Duodenal mucosa (tissue), 2 donors: Measurements from ENCODE around the gene CCDC148.
"Not testable (repeated sequence)": the region's sequence is repeated elsewhere in the genome, so short reads cannot be mapped to it uniquely, and the experiment has no call there.

Experiments used
- H3K27ac ChIP-seq: one replicate; pipeline ENCODE4 v1.7.0; 2013; ENCODE audit warnings: low read depth, low read length
- H3K27me3 ChIP-seq, 2 donors: one replicate each; pipeline ENCODE4 v1.7.0; 2013; ENCODE audit warnings: low read length in 2 of 2, control low read depth in 1 of 2; ENCODE audit not compliant: insufficient read depth in 2 of 2, control insufficient read depth in 1 of 2
- H3K36me3 ChIP-seq, 2 donors: one replicate each; pipeline ENCODE4 v1.7.0; 2013; ENCODE audit warnings: low read length in 2 of 2, control low read depth in 1 of 2; ENCODE audit not compliant: insufficient read depth in 2 of 2, control insufficient read depth in 1 of 2
- H3K4me1 ChIP-seq, 2 donors: one replicate each; pipeline ENCODE4 v1.7.0; 2013; ENCODE audit warnings: low read length in 2 of 2, control low read depth in 1 of 2; ENCODE audit not compliant: insufficient read depth in 2 of 2, control insufficient read depth in 1 of 2
- H3K4me3 ChIP-seq, 2 donors: one replicate each; pipeline ENCODE4 v1.7.0; 2013; ENCODE audit warnings: low read length in 2 of 2, low read depth in 1 of 2
- H3K9ac ChIP-seq, 2 donors: one replicate each; pipeline ENCODE4 v1.7.0; 2013; ENCODE audit warnings: low read length in 2 of 2, low read depth in 1 of 2
- H3K9me3 ChIP-seq, 2 donors: one replicate each; pipeline ENCODE4 v1.7.0; 2013; ENCODE audit warnings: low read length in 2 of 2, control low read depth in 1 of 2; ENCODE audit not compliant: control insufficient read depth in 1 of 2

CCDC148 gene

DNA sequence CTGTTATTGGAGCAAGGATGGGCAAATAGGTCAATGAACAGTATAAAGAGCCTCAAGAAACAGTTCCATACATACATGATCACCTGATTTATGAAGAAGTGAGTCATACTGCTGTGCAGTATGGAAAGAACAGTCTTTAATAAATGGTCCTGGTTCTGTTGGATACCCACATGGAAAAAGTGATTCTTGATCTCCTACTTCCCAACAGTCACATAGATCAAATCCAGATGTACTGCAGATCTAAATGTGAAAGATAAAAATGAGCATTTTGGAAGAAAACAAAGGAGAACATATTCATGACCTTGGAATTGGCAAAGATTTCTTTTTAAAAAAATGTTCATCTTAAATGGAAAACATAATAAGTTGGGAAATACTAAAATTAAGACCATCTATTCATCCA, 75.8 kb downstream of the CCDC148 start:
- Histone ChIP-seq H3K27me3 (no peaks in the 10 kb centered on the region), H3K9ac (no peak overlapping the region), H3K9me3 (no peaks in the 10 kb centered on the region), H3K4me3 (no peak overlapping the region), H3K36me3 (no peaks in the 10 kb centered on the region), H3K4me1 (no peaks in the 10 kb centered on the region), H3K27ac (no peak overlapping the region)

DNA sequence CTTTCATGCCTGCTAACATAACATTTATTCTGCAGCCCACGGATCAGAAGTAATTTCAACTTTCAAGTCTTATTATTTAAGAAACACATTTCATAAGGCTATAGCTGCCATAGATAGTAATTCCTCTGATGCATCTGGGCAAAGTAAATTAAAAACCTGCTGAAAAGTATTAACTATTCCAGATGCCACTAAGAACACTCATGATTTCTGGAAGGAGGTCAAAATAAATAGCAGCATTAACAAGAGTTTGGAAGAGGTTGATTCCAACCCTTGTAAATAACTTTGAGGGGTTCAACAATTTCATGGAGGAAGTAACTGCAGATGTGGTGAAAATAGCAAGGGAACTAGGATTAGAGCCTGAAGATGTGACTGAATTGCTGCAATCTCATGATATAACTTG, 77.6 kb downstream of the CCDC148 start:
- H3K4me1 ChIP-seq: no peaks in the 10 kb centered on the region
- no peak overlapping the region for H3K9ac ChIP-seq
- H3K27me3 ChIP-seq: no peaks in the 10 kb centered on the region
- no peak overlapping the region for H3K4me3 ChIP-seq
- no peaks in the 10 kb centered on the region for H3K36me3 ChIP-seq
- H3K27ac ChIP-seq: no peak overlapping the region
- H3K9me3 ChIP-seq: no peaks in the 10 kb centered on the region

DNA sequence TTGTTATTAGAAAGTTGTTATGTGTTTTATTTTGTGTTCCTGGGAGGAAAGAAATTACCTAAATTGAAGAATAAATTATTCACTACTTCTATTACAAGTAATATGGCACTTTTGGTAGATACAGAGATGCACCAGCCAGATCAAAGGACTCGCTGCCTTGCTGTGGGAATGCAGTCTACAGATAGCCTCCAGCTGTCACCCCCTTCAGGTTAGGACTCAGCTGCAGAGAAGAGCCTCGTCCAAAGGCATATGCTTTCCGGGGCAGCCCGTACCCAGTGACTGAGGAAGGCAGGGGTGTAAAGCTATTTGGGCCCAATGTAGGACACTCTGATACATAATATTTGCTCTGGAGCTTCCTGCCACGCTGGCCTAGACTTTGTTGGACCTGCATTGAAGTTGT, 90.2 kb downstream of the CCDC148 start:
- H3K27ac ChIP-seq: no peak overlapping the region
- no peaks in the 10 kb centered on the region for H3K27me3 ChIP-seq
- H3K36me3 ChIP-seq: no peaks in the 10 kb centered on the region
- no peaks in the 10 kb centered on the region for H3K4me1 ChIP-seq
- no peak overlapping the region for H3K9ac ChIP-seq
- H3K4me3 ChIP-seq: no peak overlapping the region
- no peaks in the 10 kb centered on the region for H3K9me3 ChIP-seq

DNA sequence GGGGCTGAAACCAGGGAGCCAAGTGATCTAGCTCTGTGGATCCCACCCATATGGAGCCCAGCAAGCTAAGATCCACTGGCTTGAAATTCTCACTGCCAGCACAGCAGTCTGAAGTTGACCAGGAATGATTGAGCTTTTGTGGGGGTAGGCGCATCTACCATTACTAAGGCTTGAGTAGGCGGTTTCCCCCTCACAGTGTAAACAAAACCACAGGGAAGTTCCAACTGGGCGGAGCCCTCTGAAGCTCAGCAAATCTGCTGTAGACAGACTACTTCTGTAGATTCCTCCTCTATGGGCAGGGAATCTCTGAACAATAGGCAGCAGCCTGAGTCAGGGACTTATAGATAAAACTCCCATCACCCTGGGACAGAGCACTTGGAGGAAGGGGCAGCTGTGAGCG, 96.7 kb downstream of the CCDC148 start:
- Histone ChIP-seq H3K4me3 (no peak overlapping the region), H3K9me3 (no peaks in the 10 kb centered on the region), H3K36me3 (no peaks in the 10 kb centered on the region), H3K27ac (no peak overlapping the region), H3K27me3 (no peaks in the 10 kb centered on the region), H3K4me1 (no peaks in the 10 kb centered on the region), H3K9ac (no peak overlapping the region)

DNA sequence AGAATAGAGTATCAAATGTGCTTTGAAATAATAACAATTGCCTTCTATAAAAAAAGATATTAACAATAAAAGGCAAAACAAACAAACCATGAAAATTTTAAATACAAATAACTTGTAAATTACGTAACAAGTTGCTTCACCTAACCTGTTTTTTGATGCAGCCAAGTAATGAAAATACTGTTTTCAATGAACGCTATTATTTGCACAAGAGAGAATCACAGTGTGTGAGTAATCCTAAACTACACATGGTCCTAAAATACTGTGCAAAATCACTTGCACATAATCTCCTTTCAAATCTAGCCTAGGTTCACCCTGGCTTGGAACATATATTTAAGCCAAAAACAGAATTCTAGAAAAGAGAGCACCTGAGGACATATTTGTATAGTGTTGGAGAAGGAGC, 98.9 kb downstream of the CCDC148 start:
- Histone ChIP-seq H3K4me1 (no peaks in the 10 kb centered on the region), H3K4me3 (no peak overlapping the region), H3K36me3 (no peaks in the 10 kb centered on the region), H3K9me3 (no peaks in the 10 kb centered on the region), H3K27me3 (no peaks in the 10 kb centered on the region), H3K27ac (no peak overlapping the region), H3K9ac (no peak overlapping the region)

DNA sequence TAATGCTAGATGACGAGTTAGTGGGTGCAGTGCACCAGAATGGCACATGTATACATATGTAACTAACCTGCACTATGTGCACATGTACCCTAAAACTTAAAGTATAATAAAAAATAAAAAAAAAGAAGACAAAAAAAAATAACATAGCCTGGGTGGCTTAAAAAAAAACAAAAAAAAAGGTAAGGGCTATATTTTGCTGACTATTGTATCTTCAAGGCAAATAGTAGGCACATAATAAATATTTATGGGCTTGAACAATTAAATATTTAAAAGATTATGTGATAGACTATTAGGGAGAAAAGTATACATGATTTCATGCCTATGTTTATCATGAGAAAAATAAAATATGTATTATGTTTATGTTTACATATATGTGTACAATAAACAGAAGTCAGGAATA, 99.4 kb downstream of the CCDC148 start:
- H3K9me3 ChIP-seq: no peaks in the 10 kb centered on the region

DNA sequence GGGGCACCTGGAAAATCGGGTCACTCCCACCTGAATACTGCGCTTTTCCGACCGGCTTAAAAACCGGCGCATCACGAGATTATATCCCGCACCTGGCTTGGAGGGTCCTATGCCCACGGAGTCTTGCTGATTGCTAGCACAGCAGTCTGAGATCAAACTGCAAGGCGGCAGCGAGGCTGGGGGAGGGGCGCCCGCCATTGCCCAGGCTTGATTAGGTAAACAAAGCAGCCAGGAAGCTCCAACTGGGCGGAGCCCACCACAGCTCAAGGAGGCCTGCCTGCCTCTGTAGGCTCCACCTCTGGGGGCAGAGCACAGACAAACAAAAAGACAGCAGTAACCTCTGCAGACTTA, 105.1 kb downstream of the CCDC148 start:
- H3K27ac ChIP-seq, H3K4me3 ChIP-seq, H3K36me3 ChIP-seq, H3K4me1 ChIP-seq, H3K9ac ChIP-seq, H3K9me3 ChIP-seq, H3K27me3 ChIP-seq: not testable (repeated sequence)

More for the DNA sequence above, 99.4 kb downstream of the CCDC148 start:
- Histone ChIP-seq H3K27me3 (no peaks in the 10 kb centered on the region), H3K36me3 (no peaks in the 10 kb centered on the region), H3K4me3 (no peak overlapping the region), H3K27ac (no peak overlapping the region), H3K4me1 (no peaks in the 10 kb centered on the region), H3K9ac (no peak overlapping the region)

DNA sequence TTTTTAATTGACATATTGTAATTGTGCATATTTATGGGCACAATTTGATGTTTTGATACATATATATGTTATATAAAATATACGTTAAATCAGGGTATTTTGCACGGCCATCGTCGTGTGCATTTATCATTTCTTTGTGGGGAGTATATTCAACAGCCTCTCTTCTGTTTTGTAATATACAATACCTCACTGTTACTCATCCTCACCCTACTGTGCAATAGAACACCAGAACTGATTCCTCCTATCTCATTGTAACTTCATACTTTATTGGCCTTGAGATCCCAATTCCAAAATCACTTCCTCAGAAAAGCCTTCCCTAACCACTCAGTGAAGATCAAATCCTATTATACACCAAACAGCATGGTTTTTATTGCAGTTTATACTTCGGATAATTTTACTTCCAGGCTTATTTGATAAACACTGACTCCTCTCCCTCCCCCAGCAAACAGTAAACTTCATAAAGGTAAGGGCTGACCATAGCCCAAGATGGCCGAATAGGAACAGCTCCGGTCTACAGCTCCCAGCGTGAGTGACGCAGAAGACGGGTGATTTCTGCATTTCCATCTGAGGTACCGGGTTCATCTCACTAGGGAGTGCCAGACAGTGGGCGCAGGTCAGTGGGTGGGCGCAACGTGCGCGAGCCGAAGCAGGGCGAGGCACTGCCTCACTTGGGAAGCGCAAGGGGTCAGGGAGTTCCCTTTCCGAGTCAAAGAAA, 105.6 kb downstream of the CCDC148 start:
- H3K27me3 ChIP-seq, H3K4me3 ChIP-seq, H3K9ac ChIP-seq, H3K36me3 ChIP-seq, H3K27ac ChIP-seq, H3K9me3 ChIP-seq, H3K4me1 ChIP-seq: not testable (repeated sequence)

DNA sequence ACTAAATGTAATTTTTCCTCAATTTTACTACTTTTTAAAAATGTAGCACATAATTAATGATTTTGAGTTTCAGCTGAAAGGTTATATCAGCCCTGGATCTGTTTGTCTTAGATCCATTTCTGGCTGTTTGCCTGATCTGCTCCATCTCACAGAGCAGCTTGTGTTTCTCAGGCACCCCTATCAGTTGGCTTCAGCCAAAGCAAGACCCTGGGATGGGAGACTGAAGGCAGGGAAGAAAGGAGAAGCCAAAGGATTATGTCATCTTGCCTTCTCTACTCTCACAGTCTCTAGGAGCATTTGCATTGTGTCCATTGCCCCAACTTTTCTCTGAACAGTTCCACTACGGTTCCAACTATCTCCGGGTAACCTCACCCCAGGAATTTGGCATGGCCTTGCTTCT, 110.5 kb downstream of the CCDC148 start:
- no peaks in the 10 kb centered on the region for H3K27me3 ChIP-seq
- H3K36me3 ChIP-seq: no peaks in the 10 kb centered on the region
- H3K9me3 ChIP-seq: no peaks in the 10 kb centered on the region
- no peak overlapping the region for H3K27ac ChIP-seq
- no peak overlapping the region for H3K9ac ChIP-seq
- no peak overlapping the region for H3K4me3 ChIP-seq
- H3K4me1 ChIP-seq: no peaks in the 10 kb centered on the region

DNA sequence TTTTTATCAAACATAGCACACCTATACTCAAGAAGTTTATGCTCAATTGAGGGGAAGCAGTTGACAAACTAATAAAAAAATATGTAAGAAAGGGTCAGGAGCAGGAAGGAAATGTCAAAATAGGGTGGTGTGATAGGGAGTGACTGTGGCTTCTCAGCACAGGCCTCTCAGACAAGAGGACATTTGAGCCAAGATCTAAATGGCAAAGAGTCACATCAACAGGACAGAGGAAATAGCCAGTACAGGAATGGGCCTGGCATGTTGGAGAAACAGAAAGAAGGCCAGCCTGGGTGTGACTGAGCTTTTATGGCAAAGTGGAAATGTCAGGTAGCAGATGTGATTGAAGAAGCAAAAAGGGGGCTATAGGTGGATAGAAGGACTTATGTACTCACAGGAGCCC, 117.0 kb downstream of the CCDC148 start:
- H3K9ac ChIP-seq: no peak overlapping the region
- no peaks in the 10 kb centered on the region for H3K9me3 ChIP-seq
- H3K27me3 ChIP-seq: no peaks in the 10 kb centered on the region
- no peak overlapping the region for H3K27ac ChIP-seq
- H3K4me3 ChIP-seq: no peak overlapping the region
- no peaks in the 10 kb centered on the region for H3K4me1 ChIP-seq
- H3K36me3 ChIP-seq: no peaks in the 10 kb centered on the region

DNA sequence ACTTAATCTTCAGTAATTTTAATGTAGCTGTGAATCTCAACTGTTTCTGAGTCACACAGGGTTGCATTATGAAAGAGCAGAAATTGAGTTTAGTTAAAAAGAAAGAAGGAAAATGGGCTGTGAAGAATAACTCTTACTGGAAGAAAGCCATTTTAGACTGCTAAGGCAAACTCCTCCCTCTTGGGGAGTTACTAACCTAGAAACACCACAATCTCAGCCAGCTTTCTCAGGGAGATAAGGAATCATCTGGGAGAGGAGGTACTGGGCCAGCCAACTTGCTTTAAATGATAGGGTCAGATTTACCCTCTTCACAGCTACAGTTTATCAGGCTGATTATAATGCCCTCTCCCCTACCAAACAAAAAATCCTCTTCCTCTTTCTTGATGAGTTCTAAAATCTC, 119.5 kb downstream of the CCDC148 start:
- no peaks in the 10 kb centered on the region for H3K36me3 ChIP-seq
- H3K4me3 ChIP-seq: no peak overlapping the region
- H3K9ac ChIP-seq: no peak overlapping the region
- no peak overlapping the region for H3K27ac ChIP-seq
- H3K4me1 ChIP-seq: no peaks in the 10 kb centered on the region
- no peaks in the 10 kb centered on the region for H3K9me3 ChIP-seq
- H3K27me3 ChIP-seq: no peaks in the 10 kb centered on the region
